CD14-positive monocyte (primary cell): ENCODE data around the gene RIPOR1. TPM values are rescaled to one million over a fixed set of nuclear protein-coding genes. Genes with fewer than 3 reads are reported as not detected.
A peak's percentile ranks its signal among the peaks of the same experiment; 100 is the strongest.
"Not testable (repeated sequence)": the region's sequence is repeated elsewhere in the genome, so short reads cannot be mapped to it uniquely, and the experiment has no call there.

Source experiments
- DNase-seq, 3 donors: peaks; one replicate each; pipeline ENCODE4 v3.0.0-alpha.2; 2011 to 2022
- H2AFZ ChIP-seq: 2 replicates; pipeline ENCODE4 v1.6.0; 2012; ENCODE audit warnings: mild to moderate bottlenecking, low read depth, low read length, inconsistent platforms; ENCODE audit not compliant: insufficient read depth, poor library complexity, severe bottlenecking
- H3K27ac ChIP-seq, 2 donors: 1 replicate in 1 of 2; 2 replicates in 1 of 2; pipeline ENCODE4 v1.5.1; 2012 to 2013; ENCODE audit warnings: low read length in 2 of 2, control low read depth in 1 of 2, inconsistent platforms in 1 of 2, low read depth in 1 of 2, mild to moderate bottlenecking in 1 of 2
- H3K27me3 ChIP-seq, 2 donors: one replicate each; pipeline versions ENCODE4 v1.6.0 to v1.6.1; 2011 to 2013; ENCODE audit warnings: low read length in 2 of 2; ENCODE audit not compliant: control insufficient read depth in 2 of 2, insufficient read depth in 2 of 2
- H3K36me3 ChIP-seq, 2 donors: replicated peaks in 1 of 2; 1 replicate in 1 of 2; 2 replicates in 1 of 2; pipeline versions ENCODE4 v1.5.1 to v1.6.1; 2012 to 2013; ENCODE audit warnings: low read length in 2 of 2, control low read depth in 1 of 2, inconsistent platforms in 1 of 2, mild to moderate bottlenecking in 1 of 2; ENCODE audit not compliant: insufficient read depth in 2 of 2, control insufficient read depth in 1 of 2
- H3K4me1 ChIP-seq, 2 donors: 1 replicate in 1 of 2; 2 replicates in 1 of 2; pipeline versions ENCODE4 v1.5.1 to v1.6.1; 2012 to 2013; ENCODE audit warnings: low read length in 2 of 2, control low read depth in 1 of 2, inconsistent platforms in 1 of 2, mild to moderate bottlenecking in 1 of 2, moderate library complexity in 1 of 2; ENCODE audit not compliant: insufficient read depth in 2 of 2, control insufficient read depth in 1 of 2
- H3K4me2 ChIP-seq: replicated peaks from 2 replicates; pipeline ENCODE3; 2012; ENCODE audit warnings: low read length, moderate library complexity, mild to moderate bottlenecking; ENCODE audit not compliant: poor library complexity, severe bottlenecking; ENCODE audit errors: extremely low read depth
- H3K4me3 ChIP-seq, 3 experiments: fragments of 200-600 bp in 1 of 3; sonication (generic) in 1 of 3; replicated peaks in 1 of 3; 1 replicate in 2 of 3; 2 replicates in 1 of 3; pipeline ENCODE4 v1.5.1; 2011 to 2013; ENCODE audit warnings: low read length in 3 of 3, mild to moderate bottlenecking in 3 of 3, control low read depth in 2 of 3, low read depth in 2 of 3, inconsistent platforms in 1 of 3, moderate library complexity in 1 of 3
- H3K79me2 ChIP-seq: 2 replicates; pipeline ENCODE4 v1.6.0; 2012; ENCODE audit warnings: mild to moderate bottlenecking, control low read depth, inconsistent platforms, low read length, moderate library complexity; ENCODE audit not compliant: insufficient read depth
- H3K9ac ChIP-seq: 2 replicates; pipeline ENCODE4 v1.6.0; 2017; ENCODE audit warnings: low read length, mild to moderate bottlenecking; ENCODE audit not compliant: insufficient read depth, poor library complexity, severe bottlenecking
- H3K9me3 ChIP-seq, 2 donors: replicated peaks in 1 of 2; 1 replicate in 1 of 2; 2 replicates in 1 of 2; pipeline versions ENCODE4 v1.5.1 to v1.6.1; 2012 to 2013; ENCODE audit warnings: low read length in 2 of 2, control low read depth in 1 of 2; ENCODE audit not compliant: control insufficient read depth in 1 of 2, insufficient read depth in 1 of 2
- H4K20me1 ChIP-seq: 2 replicates; pipeline ENCODE4 v1.6.0; 2012; ENCODE audit warnings: mild to moderate bottlenecking, low read length, control low read depth, moderate library complexity; ENCODE audit not compliant: insufficient read depth
- H3K27ac Mint-ChIP-seq, 7 donors: one replicate each; pipeline ENCODE4 v1.8.0; 2020; ENCODE audit warnings: mild to moderate bottlenecking in 7 of 7, mixed read lengths in 7 of 7, moderate library complexity in 6 of 7, inconsistent platforms in 2 of 7
- H3K27me3 Mint-ChIP-seq, 3 donors: one replicate each; pipeline ENCODE4 v1.8.0; 2021 to 2022; ENCODE audit warnings: low read depth in 3 of 3, mild to moderate bottlenecking in 3 of 3, mixed read lengths in 3 of 3, moderate library complexity in 3 of 3, inconsistent platforms in 1 of 3
- H3K36me3 Mint-ChIP-seq, 2 donors: one replicate each; pipeline ENCODE4 v1.8.0; 2020; ENCODE audit warnings: mixed read lengths in 2 of 2, inconsistent platforms in 1 of 2, mild to moderate bottlenecking in 1 of 2
- H3K4me1 Mint-ChIP-seq: one replicate; pipeline ENCODE4 v1.8.0; 2020; ENCODE audit warnings: mild to moderate bottlenecking, mixed read lengths
- H3K4me3 Mint-ChIP-seq, 2 donors: one replicate each; pipeline ENCODE4 v1.8.0; 2020; ENCODE audit warnings: mild to moderate bottlenecking in 2 of 2, mixed read lengths in 2 of 2, moderate library complexity in 1 of 2
- H3K9me3 Mint-ChIP-seq, 7 donors: one replicate each; pipeline ENCODE4 v1.8.0; 2020 to 2022; ENCODE audit warnings: mixed read lengths in 7 of 7, mild to moderate bottlenecking in 6 of 7, moderate library complexity in 6 of 7, inconsistent platforms in 2 of 7
- CTCF ChIP-seq: fragments of 200-600 bp; IDR thresholded peaks from one replicate; pipeline ENCODE4 v1.8.0; 2022; ENCODE audit warnings: antibody characterized with exemption, mild to moderate bottlenecking
- WGBS: methylation state at CpG from one replicate; pipeline ENCODE4 v1.1.5; 2013; ENCODE audit warnings: missing lambda C conversion rate; ENCODE audit not compliant: insufficient coverage; 5-methylcytosine and 5-hydroxymethylcytosine counted together
- intact Hi-C, 2 donors: fragments of 100-400 bp; cut with micrococcal nuclease; formaldehyde crosslinking; loops; one replicate each; pipeline versions ENCODE4 v1.15.0 to v1.15.1; 2023
- polyA plus RNA-seq, 3 donors: library from polyadenylated mRNA; depleted of rRNA in 1 of 3; unstranded in 2 of 3; stranded (reverse) in 1 of 3; fragments of 300-500 nt in 2 of 3; fragments of >200 nt in 1 of 3; fragmentation: Illumina TruSeq in 2 of 3; gene quantifications; 1 replicate in 2 of 3; 2 replicates in 1 of 3; pipeline ENCODE4 v1.2.3, GENCODE V29; 2012 to 2021

Gene RIPOR1
- polyA plus RNA-seq, 3 donors, result 8.6 to 115 (median 17.5) TPM

- 96% methylated on average over 4 of the region's 8 CpGs for WGBS
- Mint-ChIP-seq H3K4me1 (peaks cover 52% of the 10 kb centered on the region), H3K36me3 (peaks cover 3 to 13% of the 10 kb centered on the region in 2 donors), H3K27ac (peak overlapping the region; percentile 93 to 98 (median 97)), H3K27me3 (peaks cover 0 to 5% (median 3%) of the 10 kb centered on the region in 3 donors), H3K9me3 (peaks cover 0 to 4% (median 2%) of the 10 kb centered on the region in 7 donors), H3K4me3 (peak overlapping the region in 1 of 2 donors; percentile 65)
- Histone ChIP-seq H4K20me1 (no peaks in the 10 kb centered on the region), H3K36me3 (no peaks in the 10 kb centered on the region), H3K79me2 (no peaks in the 10 kb centered on the region), H3K4me2 (peak overlapping the region; percentile 40), H3K4me1 (peaks cover 50 to 51% of the 10 kb centered on the region in 2 donors), H3K9ac (peak overlapping the region; percentile 42), H3K27me3 (no peaks in the 10 kb centered on the region), H3K4me3 (peak overlapping the region in 1 of 3 experiments; percentile 48), H2AFZ (peak overlapping the region; percentile 41), H3K27ac (peak overlapping the region; percentile 83 to 93), H3K9me3 (no peaks in the 10 kb centered on the region)
- intact Hi-C loops, result no loop called here
- no peak for TF ChIP-seq CTCF
- no peak for DNase-seq
These were observed 22.2 kb upstream of the RIPOR1 start for GRCh38 chr16:67506468-67506867.

GRCh38 chr16:67509016-67509415, 19.6 kb upstream of the RIPOR1 start:
- peaks cover 0 to 5% (median 2%) of the 10 kb centered on the region in 7 donors for H3K9me3 Mint-ChIP-seq
- H4K20me1 ChIP-seq, result no peaks in the 10 kb centered on the region
- no peak overlapping the region for H3K4me2 ChIP-seq
- no peak overlapping the region for H3K4me3 ChIP-seq
- H3K9me3 ChIP-seq, result no peaks in the 10 kb centered on the region
- peaks cover 39% of the 10 kb centered on the region for H3K4me1 Mint-ChIP-seq
- H3K79me2 ChIP-seq, result no peaks in the 10 kb centered on the region
- H3K36me3 ChIP-seq, result no peaks in the 10 kb centered on the region
- TF ChIP-seq CTCF, result no peak
- no peak overlapping the region for H3K27ac ChIP-seq
- 57% methylated on average over 1 of the region's 4 CpGs for WGBS
- peaks cover 0 to 6% (median 0%) of the 10 kb centered on the region in 3 donors for H3K27me3 Mint-ChIP-seq
- peak overlapping the region in 2 of 7 donors; percentile 45 to 50 for H3K27ac Mint-ChIP-seq
- DNase-seq, result no peak
- no peak overlapping the region for H3K9ac ChIP-seq
- no peak overlapping the region for H2AFZ ChIP-seq
- H3K4me1 ChIP-seq, result peaks cover 39% of the 10 kb centered on the region in 2 donors
- intact Hi-C loops, result no loop called here
- peaks cover 3 to 7% of the 10 kb centered on the region in 2 donors for H3K36me3 Mint-ChIP-seq
- no peak overlapping the region for H3K4me3 Mint-ChIP-seq
- no peaks in the 10 kb centered on the region for H3K27me3 ChIP-seq

- intact Hi-C loops, result loop anchor here (2.0 kb wide), 2 partner anchors 19 to 23 kb away; no protein-coding TSS in a partner anchor
- H3K4me2 ChIP-seq, H2AFZ ChIP-seq, H3K79me2 ChIP-seq, H3K27me3 Mint-ChIP-seq, H3K9ac ChIP-seq, H3K27me3 ChIP-seq, H3K9me3 Mint-ChIP-seq, H3K9me3 ChIP-seq, H3K27ac ChIP-seq, DNase-seq, H3K36me3 ChIP-seq, H3K36me3 Mint-ChIP-seq, H4K20me1 ChIP-seq, H3K4me3 Mint-ChIP-seq, H3K4me3 ChIP-seq: not testable (repeated sequence)
- H3K27ac Mint-ChIP-seq, result peak overlapping the region in 2 of 7 donors; percentile 11 to 70
- WGBS, result no CpG with 5 or more reads among the region's 1 CpG
- H3K4me1 Mint-ChIP-seq, result peaks cover 34% of the 10 kb centered on the region
- peaks cover 37 to 39% of the 10 kb centered on the region in 2 donors for H3K4me1 ChIP-seq
These were observed 14.7 kb upstream of the RIPOR1 start for GRCh38 chr16:67513892-67514291.
